CD4-positive, alpha-beta T cell treated with Interleukin-1 beta for 1 hour (primary cell): ENCODE results near the gene GPR148.
A peak's percentile ranks its signal among the peaks of the same experiment; 100 is the strongest.

ENCODE experiments used
- DNase-seq, 2 donors: peaks; one replicate each; pipeline ENCODE4 v3.0.0-alpha.2; 2020 to 2022

GPR148 gene

DNA sequence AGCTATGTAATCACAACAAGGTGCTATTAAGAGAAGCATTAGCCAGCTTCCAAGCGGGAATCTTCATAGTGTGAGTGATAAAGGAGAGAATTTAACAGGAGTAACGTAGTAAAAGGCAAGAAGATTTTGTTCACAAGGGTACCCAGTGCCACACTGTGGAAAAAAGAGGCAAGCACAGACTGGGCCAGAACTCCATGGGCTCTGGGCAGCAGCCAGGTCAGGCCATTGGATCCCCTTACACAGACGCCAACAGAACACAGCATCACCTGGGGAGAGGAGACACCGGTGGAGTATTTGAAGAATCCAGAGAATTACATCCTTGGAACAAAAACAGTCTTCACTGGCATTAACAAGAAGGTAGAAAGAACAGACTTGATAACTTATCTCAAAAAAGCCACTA lies 47.7 kb downstream of the GPR148 start:
- DNase-seq = peak in 1 of 2 donors; percentile 4

DNA sequence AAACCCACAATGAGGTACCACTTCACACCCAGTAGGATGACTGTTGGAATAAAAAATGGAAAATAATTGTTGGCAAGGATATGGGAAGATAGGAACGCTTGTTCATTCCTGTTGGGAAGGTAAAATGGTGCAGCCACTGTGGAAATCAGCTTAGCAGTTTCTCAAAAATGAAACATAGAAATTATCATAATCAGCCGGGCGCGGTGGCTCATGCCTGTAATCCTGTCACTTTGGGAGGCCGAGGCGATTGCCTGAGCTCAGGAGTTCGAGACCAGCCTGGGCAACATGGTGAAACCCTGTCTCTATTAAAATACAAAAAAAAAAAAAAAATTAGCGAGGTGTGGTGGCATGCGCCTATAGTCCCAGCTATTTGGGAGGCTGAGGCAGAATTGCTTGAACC lies 49.9 kb downstream of the GPR148 start:
- DNase-seq = no peak
